HepG2 (cell line): ENCODE results near the gene RNLS.

Experiments used
- CEBPB ChIP-seq: IDR thresholded peaks from 2 replicates; pipeline ENCODE4 v1.6.1; 2011; ENCODE audit warnings: low read depth, low read length, improper control_type of control experiment, borderline replicate concordance
- EED ChIP-seq: sonication (generic); formaldehyde crosslinking; IDR thresholded peaks from 2 replicates; pipeline ENCODE4 v1.5.0; 2020; ENCODE audit warnings: mild to moderate bottlenecking, missing genetic modification reagents
- HDAC6 ChIP-seq: fragments of 200-600 bp; sonication (generic); IDR thresholded peaks from 2 replicates; pipeline ENCODE4 v1.7.0; 2017; ENCODE audit warnings: mild to moderate bottlenecking, antibody characterized with exemption, low read length, low read depth
- MIXL1 ChIP-seq: IDR thresholded peaks from 2 replicates; pipeline ENCODE4 v1.6.1; 2016
- NFRKB ChIP-seq: fragments of 450-650 bp; IDR thresholded peaks from 2 replicates; pipeline ENCODE4 v1.6.1; 2017
- POLR2A ChIP-seq, 2 experiments: IDR thresholded peaks; 2 replicates each; pipeline ENCODE4 v1.6.1; 2011; ENCODE audit warnings: low read depth in 2 of 2, low read length in 2 of 2, mild to moderate bottlenecking in 1 of 2, moderate library complexity in 1 of 2; ENCODE audit not compliant: insufficient read depth in 1 of 2
- REPIN1 ChIP-seq: sonication (generic); formaldehyde crosslinking; IDR thresholded peaks from 2 replicates; pipeline ENCODE4 v1.8.0; 2022; ENCODE audit warnings: missing genetic modification reagents, low read depth, mild to moderate bottlenecking, borderline replicate concordance
- RFX5 ChIP-seq: IDR thresholded peaks from 2 replicates; pipeline ENCODE4 v1.6.1; 2011; ENCODE audit warnings: low read depth, low read length, improper control_type of control experiment
- RXRA ChIP-seq: sonication (generic); formaldehyde crosslinking; IDR thresholded peaks from 2 replicates; pipeline ENCODE4 v1.5.1; 2020; ENCODE audit warnings: missing genetic modification reagents
- SMARCE1 ChIP-seq: fragments of 450-650 bp; IDR thresholded peaks from 2 replicates; pipeline ENCODE4 v1.6.1; 2017; ENCODE audit warnings: borderline replicate concordance
- ZNF17 ChIP-seq: sonication (generic); formaldehyde crosslinking; IDR thresholded peaks from 2 replicates; pipeline ENCODE4 v1.5.0; 2020; ENCODE audit warnings: mild to moderate bottlenecking, missing genetic modification reagents
- ZNF550 ChIP-seq: sonication (generic); formaldehyde crosslinking; IDR thresholded peaks from 2 replicates; pipeline ENCODE4 v1.4.0; 2020; ENCODE audit warnings: mild to moderate bottlenecking, missing genetic modification reagents, borderline replicate concordance
- TF ChIP-seq, protein P1 (sequence below): IDR thresholded peaks from 2 replicates; pipeline ENCODE4 v1.6.1; 2016; ENCODE audit warnings: missing compliant biosample characterization, missing genetic modification reagents, borderline replicate concordance
- TF ChIP-seq, protein P2 (sequence below): sonication (generic); formaldehyde crosslinking; IDR thresholded peaks from 2 replicates; pipeline ENCODE4 v1.9.0; 2021; ENCODE audit warnings: missing genetic modification reagents, borderline replicate concordance

DNA sequence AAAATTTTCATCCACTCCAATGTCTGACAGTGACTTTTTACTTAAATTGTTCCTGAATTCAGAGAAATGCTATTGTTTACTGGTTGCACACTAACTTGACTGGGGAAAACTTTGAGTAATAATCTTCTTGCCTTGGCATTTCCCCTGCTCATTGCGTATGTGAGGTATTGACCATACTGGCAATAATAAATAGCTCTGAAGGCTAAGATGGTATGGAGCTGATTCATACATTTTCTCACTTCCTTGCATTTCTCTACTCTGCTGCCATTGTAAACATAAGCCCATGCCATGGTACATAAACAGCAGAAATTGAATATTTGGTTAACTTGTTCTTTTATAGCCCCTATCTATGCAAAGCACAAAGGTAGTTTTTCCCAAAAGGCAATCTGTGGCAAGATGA, 290.0 kb downstream of the RNLS start:
- TF ChIP-seq, protein P1, sequence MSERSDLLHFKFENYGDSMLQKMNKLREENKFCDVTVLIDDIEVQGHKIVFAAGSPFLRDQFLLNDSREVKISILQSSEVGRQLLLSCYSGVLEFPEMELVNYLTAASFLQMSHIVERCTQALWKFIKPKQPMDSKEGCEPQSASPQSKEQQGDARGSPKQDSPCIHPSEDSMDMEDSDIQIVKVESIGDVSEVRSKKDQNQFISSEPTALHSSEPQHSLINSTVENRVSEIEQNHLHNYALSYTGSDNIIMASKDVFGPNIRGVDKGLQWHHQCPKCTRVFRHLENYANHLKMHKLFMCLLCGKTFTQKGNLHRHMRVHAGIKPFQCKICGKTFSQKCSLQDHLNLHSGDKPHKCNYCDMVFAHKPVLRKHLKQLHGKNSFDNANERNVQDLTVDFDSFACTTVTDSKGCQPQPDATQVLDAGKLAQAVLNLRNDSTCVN (CRISPR knock-in tag): no peak
- TF ChIP-seq MIXL1 (CRISPR knock-in tag): no peak
- no peak for TF ChIP-seq RFX5
- TF ChIP-seq ZNF17 (CRISPR knock-in tag): no peak
- TF ChIP-seq SMARCE1: no peak
- TF ChIP-seq RXRA (CRISPR knock-in tag): no peak
- TF ChIP-seq POLR2A (IDR thresholded peaks at IDR 0.05; ENCODE audit: insufficient read depth in 1 of 2, low read depth in 2 of 2, low read length in 2 of 2): no peak
- TF ChIP-seq, protein P2, sequence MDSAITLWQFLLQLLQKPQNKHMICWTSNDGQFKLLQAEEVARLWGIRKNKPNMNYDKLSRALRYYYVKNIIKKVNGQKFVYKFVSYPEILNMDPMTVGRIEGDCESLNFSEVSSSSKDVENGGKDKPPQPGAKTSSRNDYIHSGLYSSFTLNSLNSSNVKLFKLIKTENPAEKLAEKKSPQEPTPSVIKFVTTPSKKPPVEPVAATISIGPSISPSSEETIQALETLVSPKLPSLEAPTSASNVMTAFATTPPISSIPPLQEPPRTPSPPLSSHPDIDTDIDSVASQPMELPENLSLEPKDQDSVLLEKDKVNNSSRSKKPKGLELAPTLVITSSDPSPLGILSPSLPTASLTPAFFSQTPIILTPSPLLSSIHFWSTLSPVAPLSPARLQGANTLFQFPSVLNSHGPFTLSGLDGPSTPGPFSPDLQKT (CRISPR knock-in tag): no peak
- TF ChIP-seq EED: no peak
- no peak for TF ChIP-seq ZNF550 (CRISPR knock-in tag)
- no peak for TF ChIP-seq NFRKB
- no peak for TF ChIP-seq REPIN1 (CRISPR knock-in tag)
- TF ChIP-seq CEBPB: no peak
- TF ChIP-seq HDAC6: no peak
